LHCN-M2 (cell line): ENCODE results near the gene LRRD1. TPM values are rescaled to one million over a fixed set of nuclear protein-coding genes. Genes with fewer than 3 reads are reported as not detected.
"Not testable (repeated sequence)": the region's sequence is repeated elsewhere in the genome, so short reads cannot be mapped to it uniquely, and the experiment has no call there.

Experiments
- DNase-seq: peaks from one replicate; pipeline ENCODE4 v3.0.0-alpha.2; 2012; ENCODE audit warnings: low read depth
- polyA plus RNA-seq: library from polyadenylated mRNA; unstranded; fragments of >200 nt; gene quantifications from one replicate; pipeline ENCODE4 v1.2.1, GENCODE V29; 2012; ENCODE audit warnings: missing spikeins
- total RNA-seq: library from RNA; depleted of rRNA; stranded (reverse); fragments of >200 nt; gene quantifications from 2 replicates; pipeline ENCODE4 v1.2.3, GENCODE V29; 2014; rRNA removed

LRRD1 gene
- 0.06 TPM in 1 of 2 replicates, not detected in the other for total RNA-seq
- 0.05 TPM for polyA plus RNA-seq

- DNase-seq, result peak; percentile 58
Observed at GRCh38 chr7:92178928-92179924, at the start of gene LRRD1. Gene LRRD1 (minus strand): TSS chr7:92179142. CDS start chr7:92165202, 13,940 bp downstream.

GRCh38 chr7:92228742-92229141 is 49.8 kb upstream of the LRRD1 start:
- no peak for DNase-seq

- DNase-seq, result no peak
Observed at GRCh38 chr7:92228100-92228499, 49.2 kb upstream of the LRRD1 start.

- peak; percentile 31 for DNase-seq
Observed at GRCh38 chr7:92226981-92227380, 48.0 kb upstream of the LRRD1 start.

GRCh38 chr7:92221766-92222165 is 42.8 kb upstream of the LRRD1 start:
- no peak for DNase-seq

GRCh38 chr7:92206672-92207071 is 27.7 kb upstream of the LRRD1 start:
- no peak for DNase-seq

GRCh38 chr7:92205987-92206386 is 27.0 kb upstream of the LRRD1 start:
- DNase-seq, result no peak

GRCh38 chr7:92200791-92201190 is 21.8 kb upstream of the LRRD1 start:
- DNase-seq, result no peak

- DNase-seq, result no peak
Observed at GRCh38 chr7:92192326-92192725, 13.4 kb upstream of the LRRD1 start.

- DNase-seq, result not testable (repeated sequence)
Observed at GRCh38 chr7:92189246-92189645, 10.3 kb upstream of the LRRD1 start.

- peak; percentile 48 for DNase-seq
Observed at GRCh38 chr7:92184294-92184693, 5.4 kb upstream of the LRRD1 start.

GRCh38 chr7:92177362-92177761 is 1.6 kb downstream of the LRRD1 start:
- DNase-seq, result peak; percentile 86

- not testable (repeated sequence) for DNase-seq
Observed at GRCh38 chr7:92169529-92169928, 9.4 kb downstream of the LRRD1 start.

GRCh38 chr7:92161271-92161670 is 17.7 kb downstream of the LRRD1 start:
- no peak for DNase-seq

GRCh38 chr7:92158660-92159575 is 20.0 kb downstream of the LRRD1 start:
- peak; percentile 91 for DNase-seq

GRCh38 chr7:92156990-92157389 is 22.0 kb downstream of the LRRD1 start:
- peak; percentile 56 for DNase-seq

GRCh38 chr7:92155108-92155739 is 23.7 kb downstream of the LRRD1 start:
- no peak for DNase-seq

GRCh38 chr7:92150450-92151017 is 28.4 kb downstream of the LRRD1 start:
- no peak for DNase-seq

GRCh38 chr7:92149736-92150239 is 29.2 kb downstream of the LRRD1 start:
- DNase-seq, result no peak

- DNase-seq, result not testable (repeated sequence)
Observed at GRCh38 chr7:92143192-92143880, 35.6 kb downstream of the LRRD1 start.
